CD14-positive monocyte (primary cell): Measurements from ENCODE around the gene TICRR. TPM values are rescaled to one million over a fixed set of nuclear protein-coding genes. Genes with fewer than 3 reads are reported as not detected.
A peak's percentile ranks its signal among the peaks of the same experiment; 100 is the strongest.

ENCODE experiments used
- DNase-seq, 3 donors: peaks; one replicate each; pipeline ENCODE4 v3.0.0-alpha.2; 2011 to 2022
- H2AFZ ChIP-seq: 2 replicates; pipeline ENCODE4 v1.6.0; 2012; ENCODE audit warnings: mild to moderate bottlenecking, low read depth, low read length, inconsistent platforms; ENCODE audit not compliant: insufficient read depth, poor library complexity, severe bottlenecking
- H3K27ac ChIP-seq, 2 donors: 1 replicate in 1 of 2; 2 replicates in 1 of 2; pipeline ENCODE4 v1.5.1; 2012 to 2013; ENCODE audit warnings: low read length in 2 of 2, control low read depth in 1 of 2, inconsistent platforms in 1 of 2, low read depth in 1 of 2, mild to moderate bottlenecking in 1 of 2
- H3K27me3 ChIP-seq, 2 donors: one replicate each; pipeline versions ENCODE4 v1.6.0 to v1.6.1; 2011 to 2013; ENCODE audit warnings: low read length in 2 of 2; ENCODE audit not compliant: control insufficient read depth in 2 of 2, insufficient read depth in 2 of 2
- H3K36me3 ChIP-seq, 2 donors: replicated peaks in 1 of 2; 1 replicate in 1 of 2; 2 replicates in 1 of 2; pipeline versions ENCODE4 v1.5.1 to v1.6.1; 2012 to 2013; ENCODE audit warnings: low read length in 2 of 2, control low read depth in 1 of 2, inconsistent platforms in 1 of 2, mild to moderate bottlenecking in 1 of 2; ENCODE audit not compliant: insufficient read depth in 2 of 2, control insufficient read depth in 1 of 2
- H3K4me1 ChIP-seq, 2 donors: 1 replicate in 1 of 2; 2 replicates in 1 of 2; pipeline versions ENCODE4 v1.5.1 to v1.6.1; 2012 to 2013; ENCODE audit warnings: low read length in 2 of 2, control low read depth in 1 of 2, inconsistent platforms in 1 of 2, mild to moderate bottlenecking in 1 of 2, moderate library complexity in 1 of 2; ENCODE audit not compliant: insufficient read depth in 2 of 2, control insufficient read depth in 1 of 2
- H3K4me2 ChIP-seq: replicated peaks from 2 replicates; pipeline ENCODE3; 2012; ENCODE audit warnings: low read length, moderate library complexity, mild to moderate bottlenecking; ENCODE audit not compliant: poor library complexity, severe bottlenecking; ENCODE audit errors: extremely low read depth
- H3K4me3 ChIP-seq, 3 experiments: fragments of 200-600 bp in 1 of 3; sonication (generic) in 1 of 3; replicated peaks in 1 of 3; 1 replicate in 2 of 3; 2 replicates in 1 of 3; pipeline ENCODE4 v1.5.1; 2011 to 2013; ENCODE audit warnings: low read length in 3 of 3, mild to moderate bottlenecking in 3 of 3, control low read depth in 2 of 3, low read depth in 2 of 3, inconsistent platforms in 1 of 3, moderate library complexity in 1 of 3
- H3K79me2 ChIP-seq: 2 replicates; pipeline ENCODE4 v1.6.0; 2012; ENCODE audit warnings: mild to moderate bottlenecking, control low read depth, inconsistent platforms, low read length, moderate library complexity; ENCODE audit not compliant: insufficient read depth
- H3K9ac ChIP-seq: 2 replicates; pipeline ENCODE4 v1.6.0; 2017; ENCODE audit warnings: low read length, mild to moderate bottlenecking; ENCODE audit not compliant: insufficient read depth, poor library complexity, severe bottlenecking
- H3K9me3 ChIP-seq, 2 donors: replicated peaks in 1 of 2; 1 replicate in 1 of 2; 2 replicates in 1 of 2; pipeline versions ENCODE4 v1.5.1 to v1.6.1; 2012 to 2013; ENCODE audit warnings: low read length in 2 of 2, control low read depth in 1 of 2; ENCODE audit not compliant: control insufficient read depth in 1 of 2, insufficient read depth in 1 of 2
- H4K20me1 ChIP-seq: 2 replicates; pipeline ENCODE4 v1.6.0; 2012; ENCODE audit warnings: mild to moderate bottlenecking, low read length, control low read depth, moderate library complexity; ENCODE audit not compliant: insufficient read depth
- H3K27ac Mint-ChIP-seq, 7 donors: one replicate each; pipeline ENCODE4 v1.8.0; 2020; ENCODE audit warnings: mild to moderate bottlenecking in 7 of 7, mixed read lengths in 7 of 7, moderate library complexity in 6 of 7, inconsistent platforms in 2 of 7
- H3K27me3 Mint-ChIP-seq, 3 donors: one replicate each; pipeline ENCODE4 v1.8.0; 2021 to 2022; ENCODE audit warnings: low read depth in 3 of 3, mild to moderate bottlenecking in 3 of 3, mixed read lengths in 3 of 3, moderate library complexity in 3 of 3, inconsistent platforms in 1 of 3
- H3K36me3 Mint-ChIP-seq, 2 donors: one replicate each; pipeline ENCODE4 v1.8.0; 2020; ENCODE audit warnings: mixed read lengths in 2 of 2, inconsistent platforms in 1 of 2, mild to moderate bottlenecking in 1 of 2
- H3K4me1 Mint-ChIP-seq: one replicate; pipeline ENCODE4 v1.8.0; 2020; ENCODE audit warnings: mild to moderate bottlenecking, mixed read lengths
- H3K4me3 Mint-ChIP-seq, 2 donors: one replicate each; pipeline ENCODE4 v1.8.0; 2020; ENCODE audit warnings: mild to moderate bottlenecking in 2 of 2, mixed read lengths in 2 of 2, moderate library complexity in 1 of 2
- H3K9me3 Mint-ChIP-seq, 7 donors: one replicate each; pipeline ENCODE4 v1.8.0; 2020 to 2022; ENCODE audit warnings: mixed read lengths in 7 of 7, mild to moderate bottlenecking in 6 of 7, moderate library complexity in 6 of 7, inconsistent platforms in 2 of 7
- CTCF ChIP-seq: fragments of 200-600 bp; IDR thresholded peaks from one replicate; pipeline ENCODE4 v1.8.0; 2022; ENCODE audit warnings: antibody characterized with exemption, mild to moderate bottlenecking
- WGBS: methylation state at CpG from one replicate; pipeline ENCODE4 v1.1.5; 2013; ENCODE audit warnings: missing lambda C conversion rate; ENCODE audit not compliant: insufficient coverage; 5-methylcytosine and 5-hydroxymethylcytosine counted together
- intact Hi-C, 2 donors: fragments of 100-400 bp; cut with micrococcal nuclease; formaldehyde crosslinking; loops; one replicate each; pipeline versions ENCODE4 v1.15.0 to v1.15.1; 2023
- polyA plus RNA-seq, 3 donors: library from polyadenylated mRNA; depleted of rRNA in 1 of 3; unstranded in 2 of 3; stranded (reverse) in 1 of 3; fragments of 300-500 nt in 2 of 3; fragments of >200 nt in 1 of 3; fragmentation: Illumina TruSeq in 2 of 3; gene quantifications; 1 replicate in 2 of 3; 2 replicates in 1 of 3; pipeline ENCODE4 v1.2.3, GENCODE V29; 2012 to 2021

The TICRR gene
- polyA plus RNA-seq, 3 donors = not detected

DNA sequence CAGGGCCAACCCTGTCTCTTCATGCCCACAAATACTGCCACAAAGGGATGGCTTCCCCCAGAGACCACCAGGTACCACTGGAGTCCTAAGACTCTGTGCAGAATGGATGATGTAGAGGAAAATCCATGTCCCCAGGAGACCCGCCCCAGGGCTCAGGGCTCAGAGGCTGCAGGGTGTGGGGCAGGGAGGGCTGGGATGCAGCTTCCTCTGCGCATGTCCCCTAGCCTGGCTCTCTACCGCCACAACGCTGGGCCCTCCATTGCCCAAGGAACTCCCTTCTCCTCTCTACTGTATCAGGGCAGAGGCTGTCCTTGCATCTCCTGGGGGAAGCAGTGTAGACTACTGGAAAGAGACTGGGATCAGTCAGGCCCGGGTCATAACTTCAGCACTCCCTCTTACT, 19.5 kb upstream of the TICRR start:
- H3K4me1 ChIP-seq = peaks cover 4 to 11% of the 10 kb centered on the region in 2 donors
- no peaks in the 10 kb centered on the region for H3K27me3 ChIP-seq
- no peaks in the 10 kb centered on the region for H3K36me3 Mint-ChIP-seq
- DNase-seq = no peak
- no peaks in the 10 kb centered on the region for H4K20me1 ChIP-seq
- intact Hi-C loops = loop anchor here in 1 of 2 donors (10.0 kb wide), 1 partner anchor 201 kb away; no protein-coding TSS in a partner anchor
- TF ChIP-seq CTCF = no peak
- peaks cover 3 to 17% (median 3%) of the 10 kb centered on the region in 3 donors for H3K27me3 Mint-ChIP-seq
- H3K9me3 ChIP-seq = no peaks in the 10 kb centered on the region
- no peak overlapping the region for H3K9ac ChIP-seq
- H2AFZ ChIP-seq = no peak overlapping the region
- no peak overlapping the region for H3K4me3 ChIP-seq
- no peaks in the 10 kb centered on the region for H3K79me2 ChIP-seq
- H3K4me3 Mint-ChIP-seq = no peak overlapping the region
- H3K9me3 Mint-ChIP-seq = peaks cover 0 to 3% (median 0%) of the 10 kb centered on the region in 7 donors
- H3K4me1 Mint-ChIP-seq = peaks cover 10% of the 10 kb centered on the region
- no peak overlapping the region for H3K27ac Mint-ChIP-seq
- H3K4me2 ChIP-seq = no peak overlapping the region
- no CpG with 5 or more reads among the region's 5 CpGs for WGBS
- H3K36me3 ChIP-seq = no peaks in the 10 kb centered on the region
- no peak overlapping the region for H3K27ac ChIP-seq

DNA sequence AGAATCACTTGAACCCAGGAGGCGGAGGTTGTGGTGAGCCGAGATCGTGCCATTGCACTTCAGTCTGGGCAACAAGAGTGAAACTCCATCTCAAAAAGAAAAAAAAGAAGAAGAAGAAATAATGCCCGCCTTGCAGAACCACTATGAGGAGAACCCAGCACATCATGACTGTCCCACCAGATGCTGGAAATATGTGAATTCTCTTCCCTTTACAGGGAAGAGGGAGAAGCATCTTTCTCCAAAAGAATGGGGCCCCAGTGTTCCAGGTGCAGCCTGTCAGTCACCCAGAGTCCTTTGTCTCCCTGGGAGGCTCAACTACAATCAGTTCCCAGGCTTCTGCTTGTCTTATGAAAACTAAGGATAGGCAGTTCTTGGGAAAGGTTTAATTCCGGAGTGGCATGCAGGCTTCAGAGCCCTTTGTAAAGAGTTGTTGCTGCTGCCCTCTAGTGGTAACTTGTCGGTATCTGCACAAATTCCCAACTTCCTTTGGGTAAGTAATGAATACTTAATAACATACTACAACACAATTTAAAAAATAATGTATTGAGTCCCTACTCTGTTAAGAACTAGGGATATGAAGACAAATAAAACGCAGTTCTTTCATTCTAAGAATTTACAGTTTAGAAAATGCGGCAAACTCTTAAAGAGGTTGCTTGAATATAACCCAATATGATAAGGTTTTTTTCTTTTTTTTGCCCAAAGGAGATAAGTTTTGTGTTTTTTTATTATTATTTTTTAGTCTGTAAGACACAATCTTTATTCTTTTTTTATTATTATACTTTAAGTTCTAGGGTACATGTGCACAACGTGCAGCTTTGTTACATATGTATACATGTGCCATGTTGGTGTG, 18.6 kb upstream of the TICRR start:
- intact Hi-C loops = loop anchor here in 1 of 2 donors (10.0 kb wide), 1 partner anchor 202 kb away; no protein-coding TSS in a partner anchor
- no peaks in the 10 kb centered on the region for H4K20me1 ChIP-seq
- H3K9me3 ChIP-seq = no peaks in the 10 kb centered on the region
- DNase-seq = peak; percentile 36 to 63 (median 54)
- no peaks in the 10 kb centered on the region for H3K36me3 ChIP-seq
- H3K9ac ChIP-seq = no peak overlapping the region
- peak; percentile 80 for TF ChIP-seq CTCF
- Mint-ChIP-seq H3K27ac (no peak overlapping the region), H3K9me3 (peaks cover 0 to 3% (median 0%) of the 10 kb centered on the region in 7 donors), H3K4me1 (peaks cover 3% of the 10 kb centered on the region), H3K36me3 (no peaks in the 10 kb centered on the region), H3K4me3 (no peak overlapping the region), H3K27me3 (peaks cover 3 to 18% (median 3%) of the 10 kb centered on the region in 3 donors)
- no CpG with 5 or more reads among the region's 9 CpGs for WGBS
- no peak overlapping the region for H3K4me2 ChIP-seq
- no peak overlapping the region for H3K27ac ChIP-seq
- H3K4me1 ChIP-seq = peaks cover 0 to 3% of the 10 kb centered on the region in 2 donors
- no peak overlapping the region for H2AFZ ChIP-seq
- H3K27me3 ChIP-seq = no peaks in the 10 kb centered on the region
- no peak overlapping the region for H3K4me3 ChIP-seq
- no peaks in the 10 kb centered on the region for H3K79me2 ChIP-seq
